Prostate gland (tissue), 2 donors: ENCODE data around the gene SCAPER. TPM values are rescaled to one million over a fixed set of nuclear protein-coding genes. Genes with fewer than 3 reads are reported as not detected.
"Not testable (repeated sequence)": the region's sequence is repeated elsewhere in the genome, so short reads cannot be mapped to it uniquely, and the experiment has no call there.

Experiments used
- DNase-seq: peaks from one replicate; pipeline ENCODE4 v3.0.0-alpha.2; 2019; ENCODE audit warnings: low spot score
- H3K27ac ChIP-seq, 2 donors: fragments of 200-600 bp; sonication (generic); 2 replicates each; pipeline ENCODE4 v1.5.1; 2017 to 2019
- H3K27me3 ChIP-seq: fragments of 200-600 bp; sonication (generic); replicated peaks from 2 replicates; pipeline ENCODE4 v1.5.1; 2019; ENCODE audit not compliant: insufficient read depth
- H3K36me3 ChIP-seq, 2 donors: fragments of 200-600 bp; sonication (generic); 1 replicate in 1 of 2; 2 replicates in 1 of 2; pipeline versions ENCODE4 v1.5.1 to v1.8.1; 2017 to 2019
- H3K4me1 ChIP-seq: fragments of 200-600 bp; sonication (generic); replicated peaks from 2 replicates; pipeline ENCODE4 v1.5.1; 2019
- H3K4me3 ChIP-seq, 2 donors: fragments of 200-600 bp; sonication (generic); 2 replicates each; pipeline ENCODE4 v1.5.1; 2017 to 2019
- H3K9me3 ChIP-seq: fragments of 200-600 bp; sonication (generic); 2 replicates; pipeline ENCODE4 v1.5.1; 2017
- CTCF ChIP-seq, 4 experiments: fragments of 200-600 bp in 2 of 4; fragments of 450-650 bp in 2 of 4; sonication (generic) in 2 of 4; IDR thresholded peaks; 1 replicate in 3 of 4; 2 replicates in 1 of 4; pipeline ENCODE4 v1.5.1; 2016 to 2019; ENCODE audit warnings: antibody characterized with exemption in 4 of 4, mild to moderate bottlenecking in 2 of 4, moderate library complexity in 2 of 4
- POLR2A ChIP-seq: fragments of 450-650 bp; IDR thresholded peaks from one replicate; pipeline ENCODE4 v1.6.1; 2016; ENCODE audit warnings: antibody characterized with exemption, mild to moderate bottlenecking
- POLR2AphosphoS5 ChIP-seq: sonication (generic); formaldehyde crosslinking; IDR thresholded peaks from one replicate; pipeline ENCODE4 v1.6.1; 2017; ENCODE audit warnings: antibody characterized with exemption
- WGBS: methylation state at CpG from one replicate; pipeline ENCODE4 v1.1.5; 2018; 5-methylcytosine and 5-hydroxymethylcytosine counted together
- intact Hi-C: fragments of 100-400 bp; cut with DNase I; formaldehyde crosslinking; loops from one replicate; pipeline ENCODE4 v1.14.2; 2022
- total RNA-seq, 2 donors: library from RNA; depleted of rRNA; stranded (reverse); fragments of >200 nt; gene quantifications; one replicate each; pipeline ENCODE4 v1.1.0, GENCODE V29; 2016

SCAPER gene
- total RNA-seq, 2 donors from 2014 or later: 19.1 to 38.9 TPM

- H3K27ac ChIP-seq: no peak overlapping the region
- WGBS: 76% methylated on average over 1 of the region's 1 CpG
- no peak for TF ChIP-seq CTCF (IDR thresholded peaks at IDR 0.05)
- no peak for TF ChIP-seq POLR2AphosphoS5
- TF ChIP-seq POLR2A: no peak
- H3K4me1 ChIP-seq: no peaks in the 10 kb centered on the region
- no peaks in the 10 kb centered on the region for H3K27me3 ChIP-seq
- H3K36me3 ChIP-seq: no peaks in the 10 kb centered on the region
- no peak for DNase-seq
- intact Hi-C loops: no loop called here
- no peaks in the 10 kb centered on the region for H3K9me3 ChIP-seq
- H3K4me3 ChIP-seq: no peak overlapping the region
Measured at GRCh38 chr15:76753131-76753530, 152.0 kb downstream of the SCAPER start.

GRCh38 chr15:76752549-76752948, 152.6 kb downstream of the SCAPER start:
- intact Hi-C loops: no loop called here
- Histone ChIP-seq H3K27me3 (no peaks in the 10 kb centered on the region), H3K4me1 (no peaks in the 10 kb centered on the region), H3K9me3 (no peaks in the 10 kb centered on the region), H3K27ac (no peak overlapping the region), H3K36me3 (no peaks in the 10 kb centered on the region), H3K4me3 (no peak overlapping the region)
- DNase-seq: no peak
- TF ChIP-seq POLR2A (no peak), CTCF (IDR thresholded peaks at IDR 0.05) (no peak), POLR2AphosphoS5 (no peak)

- no peak for DNase-seq
- TF ChIP-seq CTCF (IDR thresholded peaks at IDR 0.05): no peak
- TF ChIP-seq POLR2AphosphoS5: no peak
- TF ChIP-seq POLR2A: no peak
- intact Hi-C loops: no loop called here
- WGBS: 95% methylated on average over 4 of the region's 4 CpGs
- Histone ChIP-seq H3K9me3 (no peaks in the 10 kb centered on the region), H3K36me3 (no peaks in the 10 kb centered on the region), H3K4me3 (no peak overlapping the region), H3K27me3 (no peaks in the 10 kb centered on the region), H3K4me1 (no peaks in the 10 kb centered on the region), H3K27ac (no peak overlapping the region)
Measured at GRCh38 chr15:76737573-76737972, 167.6 kb downstream of the SCAPER start.

- intact Hi-C loops, H3K9me3 ChIP-seq, H3K4me3 ChIP-seq, DNase-seq, H3K27me3 ChIP-seq, H3K4me1 ChIP-seq, H3K36me3 ChIP-seq, H3K27ac ChIP-seq: not testable (repeated sequence)
- WGBS: 93% methylated on average over 9 of the region's 9 CpGs
Measured at GRCh38 chr15:76732321-76732720, 172.8 kb downstream of the SCAPER start.

DNA sequence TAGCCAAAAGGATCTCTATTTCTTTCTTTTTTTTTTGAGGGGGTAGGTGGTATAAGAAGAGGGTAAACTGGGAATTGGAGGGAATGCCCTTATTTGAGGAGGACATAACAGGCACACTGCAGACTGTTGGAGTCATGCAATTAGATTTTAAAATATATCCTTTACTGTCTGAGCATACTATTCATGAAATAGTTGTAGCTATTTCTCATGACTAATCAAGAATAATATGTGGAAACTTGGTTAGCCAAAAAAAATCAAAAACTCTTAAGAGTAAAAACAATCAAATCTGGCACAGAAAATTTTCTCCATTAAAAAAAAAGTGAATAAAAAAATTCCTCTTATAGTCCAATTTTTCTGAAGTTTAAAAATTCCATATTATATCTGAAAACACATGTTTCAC, 174.9 kb downstream of the SCAPER start:
- Histone ChIP-seq H3K27me3 (no peaks in the 10 kb centered on the region), H3K36me3 (no peaks in the 10 kb centered on the region), H3K27ac (no peak overlapping the region), H3K4me3 (no peak overlapping the region), H3K4me1 (no peaks in the 10 kb centered on the region), H3K9me3 (no peaks in the 10 kb centered on the region)
- no peak for DNase-seq
- intact Hi-C loops: no loop called here
- TF ChIP-seq POLR2AphosphoS5 (no peak), POLR2A (no peak), CTCF (IDR thresholded peaks at IDR 0.05) (no peak)
